ENCODE measurements around the gene HMGB4.

The HMGB4 gene

DNA sequence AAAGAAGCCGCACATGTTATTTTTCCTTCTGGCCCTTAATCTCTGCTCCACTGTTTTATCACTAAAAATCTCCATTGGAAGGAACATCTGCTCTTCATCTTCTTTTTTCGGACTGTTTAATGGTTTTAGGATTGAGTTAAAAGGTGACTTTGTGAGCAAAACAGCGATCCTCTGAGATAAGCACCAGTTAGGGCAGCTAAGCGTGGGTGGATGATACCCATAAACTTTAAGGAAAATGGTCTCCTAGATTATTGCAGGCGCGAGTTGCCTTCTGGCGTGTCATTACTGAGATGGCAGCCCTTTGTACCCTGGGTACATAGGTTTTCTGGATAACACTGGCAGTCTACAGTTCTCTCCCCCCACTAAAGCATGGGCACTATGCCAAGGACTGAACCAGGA, 44.0 kb upstream of the HMGB4 start:
- Histone ChIP-seq H3K27ac (no peak overlapping the region), H3K4me1 (ENCODE audit: control insufficient read depth in 1 of 2, insufficient read depth in 1 of 2, low read depth in 1 of 2, low read length in 1 of 2) (no peaks in the 10 kb centered on the region), H3K4me3 (ENCODE audit: low read depth in 1 of 2, low read length in 1 of 2) (no peak overlapping the region), H3K36me3 (no peaks in the 10 kb centered on the region), H3K27me3 (peaks cover 3% of the 10 kb centered on the region), H3K9me3 (no peaks in the 10 kb centered on the region)
- no peak for TF ChIP-seq CTCF (IDR thresholded peaks at IDR 0.05)

DNA sequence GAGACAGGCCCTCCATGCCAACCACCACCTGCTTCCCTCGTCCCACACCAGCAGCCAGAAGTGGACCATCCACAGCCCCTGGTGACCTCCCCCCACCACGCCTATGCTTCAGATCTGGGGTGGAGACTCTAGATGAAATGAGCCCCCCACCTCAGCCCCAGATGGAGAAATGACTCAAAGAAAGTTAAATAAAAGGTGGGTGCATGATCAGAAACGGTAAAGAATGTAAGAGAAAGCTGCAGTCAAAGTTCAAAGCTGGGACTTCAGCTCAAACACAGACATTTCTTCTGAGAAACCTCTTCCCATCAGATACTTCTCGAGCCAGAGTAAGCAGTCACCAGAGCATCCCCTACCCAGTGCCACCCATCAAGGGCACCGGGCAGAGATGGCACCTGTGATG, 43.1 kb upstream of the HMGB4 start:
- H3K4me1 ChIP-seq (ENCODE audit: control insufficient read depth in 1 of 2, insufficient read depth in 1 of 2, low read depth in 1 of 2, low read length in 1 of 2): no peaks in the 10 kb centered on the region
- H3K9me3 ChIP-seq: no peaks in the 10 kb centered on the region
- no peak overlapping the region for H3K27ac ChIP-seq
- TF ChIP-seq CTCF (IDR thresholded peaks at IDR 0.05): no peak
- peaks cover 3% of the 10 kb centered on the region for H3K27me3 ChIP-seq
- H3K36me3 ChIP-seq: no peaks in the 10 kb centered on the region
- no peak overlapping the region for H3K4me3 ChIP-seq (ENCODE audit: low read depth in 1 of 2, low read length in 1 of 2)

DNA sequence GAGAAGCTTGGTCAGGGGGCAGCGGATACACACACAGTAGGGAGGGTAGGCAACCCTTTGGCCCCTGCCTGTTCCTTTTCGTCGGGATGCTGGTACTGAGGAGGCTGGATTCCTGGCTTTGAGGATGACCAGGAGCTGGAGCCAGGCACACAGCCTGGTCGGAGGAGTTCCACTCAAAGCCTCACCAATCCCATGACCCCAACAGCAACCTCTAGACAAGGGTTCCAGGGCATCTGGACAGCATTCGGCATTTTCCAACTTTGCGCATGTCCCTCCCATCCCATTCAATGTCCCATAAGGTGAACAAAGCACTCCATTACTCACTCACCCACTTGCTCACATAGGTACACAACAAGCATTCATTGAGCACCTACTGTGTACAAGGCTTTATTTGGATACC, 42.6 kb upstream of the HMGB4 start:
- Histone ChIP-seq H3K27me3 (peaks cover 3% of the 10 kb centered on the region), H3K9me3 (no peaks in the 10 kb centered on the region), H3K4me3 (ENCODE audit: low read depth in 1 of 2, low read length in 1 of 2) (no peak overlapping the region), H3K27ac (no peak overlapping the region), H3K4me1 (ENCODE audit: control insufficient read depth in 1 of 2, insufficient read depth in 1 of 2, low read depth in 1 of 2, low read length in 1 of 2) (no peaks in the 10 kb centered on the region), H3K36me3 (no peaks in the 10 kb centered on the region)
- no peak for TF ChIP-seq CTCF (IDR thresholded peaks at IDR 0.05)

- Histone ChIP-seq H3K27ac (no peak overlapping the region), H3K4me1 (ENCODE audit: control insufficient read depth in 1 of 2, insufficient read depth in 1 of 2, low read depth in 1 of 2, low read length in 1 of 2) (no peaks in the 10 kb centered on the region), H3K4me3 (ENCODE audit: low read depth in 1 of 2, low read length in 1 of 2) (no peak overlapping the region), H3K9me3 (no peaks in the 10 kb centered on the region), H3K36me3 (no peaks in the 10 kb centered on the region), H3K27me3 (no peaks in the 10 kb centered on the region)
- TF ChIP-seq CTCF (IDR thresholded peaks at IDR 0.05): no peak
Observed at GRCh38 chr1:33822396-33822795, 41.5 kb upstream of the HMGB4 start.

GRCh38 chr1:33823401-33823800, 40.5 kb upstream of the HMGB4 start:
- no peak for TF ChIP-seq CTCF (IDR thresholded peaks at IDR 0.05)
- no peak overlapping the region for H3K4me3 ChIP-seq (ENCODE audit: low read depth in 1 of 2, low read length in 1 of 2)
- H3K4me1 ChIP-seq (ENCODE audit: control insufficient read depth in 1 of 2, insufficient read depth in 1 of 2, low read depth in 1 of 2, low read length in 1 of 2): no peaks in the 10 kb centered on the region
- no peaks in the 10 kb centered on the region for H3K9me3 ChIP-seq
- H3K27me3 ChIP-seq: no peaks in the 10 kb centered on the region
- H3K27ac ChIP-seq: no peak overlapping the region
- no peaks in the 10 kb centered on the region for H3K36me3 ChIP-seq

- no peak for TF ChIP-seq CTCF (IDR thresholded peaks at IDR 0.05)
Observed at GRCh38 chr1:33823830-33824229, 40.0 kb upstream of the HMGB4 start.

More at GRCh38 chr1:33823830-33824229, 40.0 kb upstream of the HMGB4 start:
- H3K36me3 ChIP-seq: no peaks in the 10 kb centered on the region
- H3K4me3 ChIP-seq (ENCODE audit: low read depth in 1 of 2, low read length in 1 of 2): no peak overlapping the region
- H3K9me3 ChIP-seq: no peaks in the 10 kb centered on the region
- no peaks in the 10 kb centered on the region for H3K27me3 ChIP-seq
- no peaks in the 10 kb centered on the region for H3K4me1 ChIP-seq (ENCODE audit: control insufficient read depth in 1 of 2, insufficient read depth in 1 of 2, low read depth in 1 of 2, low read length in 1 of 2)
- H3K27ac ChIP-seq: no peak overlapping the region

All from neutrophil (primary cell).